ENCODE data around the gene CCDC86. TPM values are rescaled to one million over a fixed set of nuclear protein-coding genes. Genes with fewer than 3 reads are reported as not detected.
A peak's percentile ranks its signal among the peaks of the same experiment; 100 is the strongest.

Gene CCDC86
- total RNA-seq, 4 donors from 2014 or later = 11.6 to 29.5 (median 21.8) TPM

DNA sequence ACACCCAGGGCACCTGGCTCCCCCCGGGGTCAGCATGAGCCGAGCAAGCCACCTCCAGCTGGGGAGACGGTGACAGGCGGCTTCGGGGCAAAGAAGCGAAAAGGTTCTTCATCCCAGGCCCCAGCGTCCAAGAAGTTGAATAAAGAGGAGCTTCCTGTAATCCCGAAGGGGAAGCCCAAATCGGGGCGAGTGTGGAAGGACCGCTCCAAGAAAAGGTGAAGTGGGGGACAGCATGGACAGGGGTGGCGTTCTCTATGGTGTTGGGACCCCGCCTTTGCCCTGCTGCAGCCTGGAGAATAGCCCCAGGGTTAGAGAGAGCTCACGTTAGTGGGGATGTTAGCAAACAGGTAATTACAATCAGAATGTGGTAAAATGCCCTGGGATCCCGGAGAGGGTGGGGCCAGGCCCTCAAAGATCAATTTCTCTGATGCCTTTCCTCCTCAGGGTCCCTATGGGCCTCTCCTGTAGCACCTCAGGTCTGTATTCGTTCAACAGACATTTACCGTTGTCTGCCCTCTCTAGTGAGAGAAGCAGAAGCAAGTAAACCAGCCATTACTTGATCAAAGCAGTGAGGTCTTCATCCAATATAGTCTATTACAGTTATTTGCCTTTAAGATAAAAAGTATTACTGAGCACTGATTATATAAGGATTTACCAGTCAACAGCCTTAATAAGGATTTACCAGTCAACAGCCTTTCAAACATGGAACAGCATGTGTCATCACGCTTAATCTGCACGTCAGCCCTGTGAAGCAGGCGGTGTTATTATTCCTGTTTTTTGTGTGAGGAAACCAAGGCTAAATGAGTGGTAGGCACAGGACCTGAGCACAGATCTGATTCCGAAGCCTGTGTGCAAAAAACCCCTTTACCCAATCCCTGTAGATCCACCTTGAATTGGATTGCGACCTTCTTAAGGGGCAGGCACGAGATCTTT is 1.0 kb downstream of the CCDC86 start:
- intact Hi-C loops (cut with DNase I) = loop anchor here (5.0 kb wide), 1 partner anchor 284 kb away; no protein-coding TSS in a partner anchor
- peaks cover 40 to 54% (median 47%) of the 10 kb centered on the region in 4 donors for H3K4me1 ChIP-seq
- no peak for DNase-seq (ENCODE audit: extremely low spot score)
- no peak for TF ChIP-seq POLR2A (IDR thresholded peaks at IDR 0.05; ENCODE audit: low read depth)
- no peak for TF ChIP-seq CTCF (IDR thresholded peaks at IDR 0.05)
- no peak for TF ChIP-seq EP300 (IDR thresholded peaks at IDR 0.05)
- no peak for TF ChIP-seq POLR2AphosphoS5 (IDR thresholded peaks at IDR 0.05)
- H3K9me3 ChIP-seq = no peaks in the 10 kb centered on the region
- peak overlapping the region; percentile 68 to 92 (median 81) for H3K4me3 ChIP-seq
- H3K27ac ChIP-seq (replicated peaks in 1 of 4) = peak overlapping the region; percentile 69 to 76 (median 70)
- peaks cover 9 to 17% (median 10%) of the 10 kb centered on the region in 4 donors for H3K36me3 ChIP-seq
- WGBS = 21% methylated on average over 19 of the region's 23 CpGs
- H3K27me3 ChIP-seq = no peaks in the 10 kb centered on the region

DNA sequence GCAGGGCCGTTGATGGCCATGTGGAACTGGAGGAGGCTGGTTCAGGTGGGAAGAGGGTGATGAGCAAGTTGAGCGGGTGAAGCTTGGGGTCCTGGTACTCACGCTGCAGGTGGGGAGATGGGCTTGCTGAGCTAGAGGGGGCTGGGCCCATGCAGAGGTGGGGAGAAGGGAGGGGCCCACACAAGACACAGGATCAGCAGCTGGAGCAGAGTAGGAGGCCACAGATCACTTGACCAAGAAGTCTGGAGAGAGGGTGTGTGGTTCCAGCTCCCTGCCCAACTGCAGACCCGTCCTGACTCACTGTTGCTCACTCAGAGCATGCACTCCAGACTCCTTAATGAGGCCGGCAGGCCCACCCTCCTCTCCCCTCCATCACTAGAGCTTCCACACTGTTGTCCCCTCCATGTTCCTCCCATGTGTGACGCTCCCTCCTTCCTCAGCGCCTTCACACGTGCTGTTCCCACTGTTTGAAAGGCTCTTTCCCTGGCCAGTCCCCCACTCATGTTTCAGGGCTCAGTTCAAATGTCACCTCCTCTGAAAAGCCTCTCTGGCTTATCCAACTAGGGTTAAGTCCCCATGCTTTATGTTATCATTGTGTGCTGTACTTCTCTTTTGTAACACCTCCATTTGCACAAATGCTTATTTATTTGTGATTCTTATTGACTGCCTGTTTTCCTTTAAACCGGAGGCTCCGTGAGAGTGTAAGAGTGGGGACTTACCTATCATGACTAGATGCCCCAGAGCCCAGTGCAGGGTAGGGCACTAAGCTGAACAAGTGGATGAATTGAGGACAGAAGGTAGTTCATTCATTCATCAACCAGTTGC is 2.3 kb downstream of the CCDC86 start:
- DNase-seq (ENCODE audit: extremely low spot score) = no peak
- TF ChIP-seq POLR2AphosphoS5 (IDR thresholded peaks at IDR 0.05) (no peak), EP300 (IDR thresholded peaks at IDR 0.05) (no peak), CTCF (IDR thresholded peaks at IDR 0.05) (no peak), POLR2A (IDR thresholded peaks at IDR 0.05; ENCODE audit: low read depth) (no peak)
- H3K4me3 ChIP-seq = peak overlapping the region; percentile 68 to 92 (median 81)
- H3K27me3 ChIP-seq = no peaks in the 10 kb centered on the region
- no peak overlapping the region for H3K27ac ChIP-seq (replicated peaks in 1 of 4)
- intact Hi-C loops (cut with DNase I) = loop anchor here (5.0 kb wide), 1 partner anchor 283 kb away; no protein-coding TSS in a partner anchor
- 70% methylated on average over 10 of the region's 10 CpGs for WGBS
- H3K9me3 ChIP-seq = no peaks in the 10 kb centered on the region
- H3K4me1 ChIP-seq = peaks cover 40 to 54% (median 47%) of the 10 kb centered on the region in 4 donors
- H3K36me3 ChIP-seq = peaks cover 10 to 30% (median 23%) of the 10 kb centered on the region in 4 donors

- DNase-seq (ENCODE audit: extremely low spot score) = no peak
- 61% methylated on average over 4 of the region's 4 CpGs for WGBS
- no peaks in the 10 kb centered on the region for H3K9me3 ChIP-seq
- H3K4me3 ChIP-seq = no peak overlapping the region
- intact Hi-C loops (cut with DNase I) = loop anchor here (5.0 kb wide), 1 partner anchor 282 kb away; no protein-coding TSS in a partner anchor
- no peaks in the 10 kb centered on the region for H3K27me3 ChIP-seq
- peaks cover 40 to 52% (median 47%) of the 10 kb centered on the region in 4 donors for H3K4me1 ChIP-seq
- no peak overlapping the region for H3K27ac ChIP-seq (replicated peaks in 1 of 4)
- no peak for TF ChIP-seq POLR2A (IDR thresholded peaks at IDR 0.05; ENCODE audit: low read depth)
- H3K36me3 ChIP-seq = peaks cover 16 to 36% (median 29%) of the 10 kb centered on the region in 4 donors
These were observed 2.9 kb downstream of the CCDC86 start for GRCh38 chr11:60844870-60845221.

GRCh38 chr11:60845338-60845737 is 3.4 kb downstream of the CCDC86 start:
- TF ChIP-seq CTCF (IDR thresholded peaks at IDR 0.05) (no peak), POLR2AphosphoS5 (IDR thresholded peaks at IDR 0.05) (no peak)
- H3K4me1 ChIP-seq = peaks cover 38 to 48% (median 45%) of the 10 kb centered on the region in 4 donors
- H3K27ac ChIP-seq (replicated peaks in 1 of 4) = no peak overlapping the region
- WGBS = 88% methylated on average over 8 of the region's 8 CpGs
- intact Hi-C loops (cut with DNase I) = no loop called here
- no peaks in the 10 kb centered on the region for H3K27me3 ChIP-seq
- no peaks in the 10 kb centered on the region for H3K9me3 ChIP-seq
- no peak for DNase-seq (ENCODE audit: extremely low spot score)
- H3K4me3 ChIP-seq = no peak overlapping the region
- peaks cover 21 to 41% (median 34%) of the 10 kb centered on the region in 4 donors for H3K36me3 ChIP-seq

- Histone ChIP-seq H3K4me1 (peaks cover 25 to 37% (median 33%) of the 10 kb centered on the region in 4 donors), H3K4me3 (no peak overlapping the region), H3K36me3 (peaks cover 30 to 61% (median 52%) of the 10 kb centered on the region in 4 donors), H3K9me3 (no peaks in the 10 kb centered on the region), H3K27me3 (peaks cover 0 to 4% (median 0%) of the 10 kb centered on the region in 4 donors), H3K27ac (replicated peaks in 1 of 4) (no peak overlapping the region)
- WGBS = 70% methylated on average over 11 of the region's 13 CpGs
- no peak for TF ChIP-seq POLR2A (IDR thresholded peaks at IDR 0.05; ENCODE audit: low read depth)
- TF ChIP-seq CTCF (IDR thresholded peaks at IDR 0.05) = no peak
- TF ChIP-seq POLR2AphosphoS5 (IDR thresholded peaks at IDR 0.05) = no peak
- TF ChIP-seq EP300 (IDR thresholded peaks at IDR 0.05) = no peak
- intact Hi-C loops (cut with DNase I) = no loop called here
- no peak for DNase-seq (ENCODE audit: extremely low spot score)
These were observed 5.4 kb downstream of the CCDC86 start for GRCh38 chr11:60847281-60847680.
